ENCODE measurements around the gene RDH16.
"Not testable (repeated sequence)": the region's sequence is repeated elsewhere in the genome, so short reads cannot be mapped to it uniquely, and the experiment has no call there.

Gene RDH16

DNA sequence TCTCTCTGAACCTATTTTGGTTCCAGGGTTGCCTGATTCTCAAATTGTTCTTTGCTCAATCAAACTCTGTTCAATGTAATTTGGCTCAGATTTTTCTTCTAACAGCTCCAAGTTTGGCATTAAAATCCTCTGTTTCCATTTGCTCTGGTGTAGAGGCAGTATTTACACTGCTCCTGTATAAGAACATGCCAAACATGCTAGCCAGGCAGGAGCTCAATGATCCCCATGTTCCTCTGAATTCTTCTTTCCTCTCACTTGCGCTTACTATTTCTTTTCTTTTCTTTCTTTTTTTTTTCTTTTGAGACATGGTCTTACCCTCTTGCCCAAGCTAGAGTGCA lies 40.4 kb downstream of the RDH16 start:
- DNase-seq (ENCODE audit: low read depth) = no peak

DNA sequence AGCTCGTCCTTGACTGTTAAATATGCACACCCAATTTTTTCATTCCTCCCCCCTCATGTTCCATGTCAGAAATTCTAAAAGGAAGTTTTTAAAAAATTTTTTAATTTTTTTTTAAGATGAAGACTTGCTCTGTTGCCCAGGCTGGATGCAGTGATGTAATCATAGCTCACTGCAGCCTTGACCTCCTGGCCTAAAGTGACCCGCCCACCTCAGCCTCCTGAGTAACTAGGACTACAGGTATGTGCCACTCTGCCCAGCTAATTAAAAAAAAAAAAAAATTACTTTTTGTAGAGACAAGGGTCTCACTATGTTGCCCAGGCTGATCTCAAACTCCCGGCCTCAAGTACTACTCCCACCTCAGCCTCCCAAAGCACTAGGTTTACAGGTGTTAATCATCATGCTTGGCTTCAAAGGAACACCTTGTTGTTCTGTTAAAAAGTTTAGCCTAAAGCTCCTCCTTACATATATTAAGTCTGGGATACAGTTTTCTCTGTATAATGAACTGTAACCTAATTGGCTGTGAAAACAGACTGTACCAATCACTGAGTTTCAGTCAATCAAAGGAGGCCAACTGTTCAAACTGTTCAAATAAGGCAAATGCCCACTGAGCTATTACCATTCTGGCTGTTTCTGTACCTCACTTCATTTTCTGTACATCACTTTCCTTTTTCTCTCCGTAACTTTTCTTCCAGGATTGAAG lies 41.0 kb downstream of the RDH16 start:
- no peak for DNase-seq (ENCODE audit: low read depth)

DNA sequence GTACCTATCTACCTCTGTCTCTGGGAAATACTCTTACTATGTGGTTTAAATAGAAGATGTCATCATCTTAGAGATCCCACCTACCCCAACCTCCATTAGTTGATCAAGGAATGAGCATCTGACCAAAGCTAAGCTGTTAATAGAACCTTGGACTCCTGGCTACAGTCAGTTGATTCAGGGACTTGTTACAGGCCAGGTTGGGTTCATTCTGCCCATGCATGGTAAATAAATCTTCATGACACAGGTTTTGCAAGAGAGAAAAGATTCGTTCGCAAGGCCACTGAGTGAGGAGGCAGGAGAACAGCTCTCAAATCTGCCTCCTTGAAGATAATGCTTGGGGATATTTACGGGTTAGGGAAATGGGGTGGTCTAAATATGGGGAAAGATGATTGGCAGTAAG lies 42.7 kb downstream of the RDH16 start:
- no peak for DNase-seq (ENCODE audit: low read depth)

DNA sequence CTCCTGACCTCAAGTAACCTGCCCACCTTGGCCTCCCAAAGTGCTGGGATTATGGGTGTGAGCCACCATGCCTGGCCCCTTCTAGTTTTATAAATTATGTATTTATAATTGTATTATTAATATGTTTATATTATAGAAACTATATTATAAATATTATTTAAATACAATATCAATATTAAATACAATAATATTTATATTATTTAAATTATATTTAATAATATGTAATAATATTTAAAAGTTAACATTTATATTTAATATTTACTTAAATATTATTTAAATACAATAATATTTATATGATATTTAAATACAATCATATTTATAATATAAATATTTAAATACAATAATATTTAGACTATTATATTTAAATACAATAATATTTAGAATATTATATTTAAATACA lies 43.2 kb downstream of the RDH16 start:
- no peak for DNase-seq (ENCODE audit: low read depth)

DNA sequence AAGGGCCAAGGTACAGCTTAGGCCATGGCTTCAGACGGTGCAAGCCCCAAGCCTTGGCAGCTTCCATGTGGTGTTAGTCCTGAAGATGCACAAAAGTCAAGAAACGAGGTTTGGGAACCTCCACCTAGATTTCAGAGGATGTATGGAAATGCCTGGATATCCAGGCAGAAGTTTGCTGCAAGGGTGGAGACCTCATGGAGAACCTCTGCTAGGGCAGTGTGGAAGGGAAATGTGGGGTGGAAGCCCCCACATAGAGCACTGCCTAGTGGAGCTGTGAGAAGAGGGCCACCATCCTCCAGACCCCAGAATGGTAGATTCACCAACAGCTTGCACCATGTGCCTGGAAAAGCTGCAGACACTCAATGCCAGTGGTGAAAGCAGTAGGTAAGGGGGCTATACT lies 48.0 kb downstream of the RDH16 start:
- DNase-seq (ENCODE audit: low read depth) = not testable (repeated sequence)

DNA sequence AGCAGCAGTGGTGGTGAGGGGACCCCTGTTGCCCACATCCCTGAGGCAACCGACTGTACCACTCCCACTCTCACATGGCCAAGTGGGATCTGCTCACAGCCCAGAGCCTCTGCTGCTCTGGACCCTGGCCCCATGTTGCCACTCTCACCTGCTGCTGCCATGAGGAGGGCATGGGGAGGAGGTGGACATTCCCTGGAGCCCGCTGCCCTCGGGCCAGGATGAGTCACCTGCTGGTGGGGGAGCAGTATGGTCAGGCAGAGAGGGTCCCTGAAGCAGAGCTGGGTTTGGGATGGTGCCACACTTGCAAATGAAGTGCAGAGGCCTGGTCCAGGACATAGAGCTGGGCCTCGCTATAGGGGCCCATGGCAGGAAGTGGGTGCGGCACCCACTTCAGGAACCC lies 49.3 kb downstream of the RDH16 start:
- no peak for DNase-seq (ENCODE audit: low read depth)

DNA sequence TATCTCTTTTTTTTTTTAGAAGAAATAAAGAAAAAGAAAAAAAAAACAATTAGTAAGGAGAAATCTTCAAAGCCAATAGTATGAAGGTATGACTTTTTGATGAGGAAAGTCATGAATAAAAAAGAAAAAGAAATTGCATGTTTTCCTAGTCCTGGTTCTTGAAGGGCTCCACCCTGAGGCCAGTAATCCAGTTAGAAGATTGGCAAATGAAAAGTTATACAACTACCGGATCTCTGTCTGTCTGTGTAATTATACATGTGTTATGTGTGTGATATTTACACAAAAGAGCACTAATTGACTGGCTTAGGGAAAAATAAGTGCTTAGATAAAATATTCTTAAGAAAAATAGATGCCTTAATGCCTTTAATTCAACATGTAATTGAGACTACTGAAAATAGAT lies 51.6 kb downstream of the RDH16 start:
- DNase-seq (ENCODE audit: low read depth) = no peak

DNA sequence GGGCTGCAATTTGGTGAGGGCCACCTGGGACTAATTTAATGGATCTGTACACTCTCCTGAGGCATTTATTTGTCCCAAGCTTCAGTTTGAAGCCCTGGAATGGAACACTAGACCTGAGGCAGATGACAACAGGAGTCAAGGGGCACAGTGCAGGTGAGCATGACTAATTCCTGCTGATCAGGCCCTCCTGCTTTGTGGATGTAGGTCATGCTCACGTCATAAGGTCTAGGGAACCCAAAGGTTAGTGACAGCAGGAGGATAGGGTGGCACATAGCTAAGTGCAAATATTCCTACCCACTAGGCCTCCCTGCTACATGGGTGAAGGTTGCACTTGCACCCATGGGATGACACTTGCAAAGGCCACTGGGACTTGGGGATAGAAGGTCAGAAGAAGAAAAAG lies 54.0 kb downstream of the RDH16 start:
- no peak for DNase-seq (ENCODE audit: low read depth)
